CD14-positive monocyte (primary cell): ENCODE measurements around the gene HOXD12. TPM values are rescaled to one million over a fixed set of nuclear protein-coding genes. Genes with fewer than 3 reads are reported as not detected.

Experiments used
- DNase-seq, 3 donors: peaks; one replicate each; pipeline ENCODE4 v3.0.0-alpha.2; 2011 to 2022
- H2AFZ ChIP-seq: 2 replicates; pipeline ENCODE4 v1.6.0; 2012; ENCODE audit warnings: mild to moderate bottlenecking, low read depth, low read length, inconsistent platforms; ENCODE audit not compliant: insufficient read depth, poor library complexity, severe bottlenecking
- H3K27ac ChIP-seq, 2 donors: 1 replicate in 1 of 2; 2 replicates in 1 of 2; pipeline ENCODE4 v1.5.1; 2012 to 2013; ENCODE audit warnings: low read length in 2 of 2, control low read depth in 1 of 2, inconsistent platforms in 1 of 2, low read depth in 1 of 2, mild to moderate bottlenecking in 1 of 2
- H3K27me3 ChIP-seq, 2 donors: one replicate each; pipeline versions ENCODE4 v1.6.0 to v1.6.1; 2011 to 2013; ENCODE audit warnings: low read length in 2 of 2; ENCODE audit not compliant: control insufficient read depth in 2 of 2, insufficient read depth in 2 of 2
- H3K36me3 ChIP-seq, 2 donors: replicated peaks in 1 of 2; 1 replicate in 1 of 2; 2 replicates in 1 of 2; pipeline versions ENCODE4 v1.5.1 to v1.6.1; 2012 to 2013; ENCODE audit warnings: low read length in 2 of 2, control low read depth in 1 of 2, inconsistent platforms in 1 of 2, mild to moderate bottlenecking in 1 of 2; ENCODE audit not compliant: insufficient read depth in 2 of 2, control insufficient read depth in 1 of 2
- H3K4me1 ChIP-seq, 2 donors: 1 replicate in 1 of 2; 2 replicates in 1 of 2; pipeline versions ENCODE4 v1.5.1 to v1.6.1; 2012 to 2013; ENCODE audit warnings: low read length in 2 of 2, control low read depth in 1 of 2, inconsistent platforms in 1 of 2, mild to moderate bottlenecking in 1 of 2, moderate library complexity in 1 of 2; ENCODE audit not compliant: insufficient read depth in 2 of 2, control insufficient read depth in 1 of 2
- H3K4me2 ChIP-seq: replicated peaks from 2 replicates; pipeline ENCODE3; 2012; ENCODE audit warnings: low read length, moderate library complexity, mild to moderate bottlenecking; ENCODE audit not compliant: poor library complexity, severe bottlenecking; ENCODE audit errors: extremely low read depth
- H3K4me3 ChIP-seq, 3 experiments: fragments of 200-600 bp in 1 of 3; sonication (generic) in 1 of 3; replicated peaks in 1 of 3; 1 replicate in 2 of 3; 2 replicates in 1 of 3; pipeline ENCODE4 v1.5.1; 2011 to 2013; ENCODE audit warnings: low read length in 3 of 3, mild to moderate bottlenecking in 3 of 3, control low read depth in 2 of 3, low read depth in 2 of 3, inconsistent platforms in 1 of 3, moderate library complexity in 1 of 3
- H3K79me2 ChIP-seq: 2 replicates; pipeline ENCODE4 v1.6.0; 2012; ENCODE audit warnings: mild to moderate bottlenecking, control low read depth, inconsistent platforms, low read length, moderate library complexity; ENCODE audit not compliant: insufficient read depth
- H3K9ac ChIP-seq: 2 replicates; pipeline ENCODE4 v1.6.0; 2017; ENCODE audit warnings: low read length, mild to moderate bottlenecking; ENCODE audit not compliant: insufficient read depth, poor library complexity, severe bottlenecking
- H3K9me3 ChIP-seq, 2 donors: replicated peaks in 1 of 2; 1 replicate in 1 of 2; 2 replicates in 1 of 2; pipeline versions ENCODE4 v1.5.1 to v1.6.1; 2012 to 2013; ENCODE audit warnings: low read length in 2 of 2, control low read depth in 1 of 2; ENCODE audit not compliant: control insufficient read depth in 1 of 2, insufficient read depth in 1 of 2
- H4K20me1 ChIP-seq: 2 replicates; pipeline ENCODE4 v1.6.0; 2012; ENCODE audit warnings: mild to moderate bottlenecking, low read length, control low read depth, moderate library complexity; ENCODE audit not compliant: insufficient read depth
- H3K27ac Mint-ChIP-seq, 7 donors: one replicate each; pipeline ENCODE4 v1.8.0; 2020; ENCODE audit warnings: mild to moderate bottlenecking in 7 of 7, mixed read lengths in 7 of 7, moderate library complexity in 6 of 7, inconsistent platforms in 2 of 7
- H3K27me3 Mint-ChIP-seq, 3 donors: one replicate each; pipeline ENCODE4 v1.8.0; 2021 to 2022; ENCODE audit warnings: low read depth in 3 of 3, mild to moderate bottlenecking in 3 of 3, mixed read lengths in 3 of 3, moderate library complexity in 3 of 3, inconsistent platforms in 1 of 3
- H3K36me3 Mint-ChIP-seq, 2 donors: one replicate each; pipeline ENCODE4 v1.8.0; 2020; ENCODE audit warnings: mixed read lengths in 2 of 2, inconsistent platforms in 1 of 2, mild to moderate bottlenecking in 1 of 2
- H3K4me1 Mint-ChIP-seq: one replicate; pipeline ENCODE4 v1.8.0; 2020; ENCODE audit warnings: mild to moderate bottlenecking, mixed read lengths
- H3K4me3 Mint-ChIP-seq, 2 donors: one replicate each; pipeline ENCODE4 v1.8.0; 2020; ENCODE audit warnings: mild to moderate bottlenecking in 2 of 2, mixed read lengths in 2 of 2, moderate library complexity in 1 of 2
- H3K9me3 Mint-ChIP-seq, 7 donors: one replicate each; pipeline ENCODE4 v1.8.0; 2020 to 2022; ENCODE audit warnings: mixed read lengths in 7 of 7, mild to moderate bottlenecking in 6 of 7, moderate library complexity in 6 of 7, inconsistent platforms in 2 of 7
- CTCF ChIP-seq: fragments of 200-600 bp; IDR thresholded peaks from one replicate; pipeline ENCODE4 v1.8.0; 2022; ENCODE audit warnings: antibody characterized with exemption, mild to moderate bottlenecking
- WGBS: methylation state at CpG from one replicate; pipeline ENCODE4 v1.1.5; 2013; ENCODE audit warnings: missing lambda C conversion rate; ENCODE audit not compliant: insufficient coverage; 5-methylcytosine and 5-hydroxymethylcytosine counted together
- intact Hi-C, 2 donors: fragments of 100-400 bp; cut with micrococcal nuclease; formaldehyde crosslinking; loops; one replicate each; pipeline versions ENCODE4 v1.15.0 to v1.15.1; 2023
- polyA plus RNA-seq, 3 donors: library from polyadenylated mRNA; depleted of rRNA in 1 of 3; unstranded in 2 of 3; stranded (reverse) in 1 of 3; fragments of 300-500 nt in 2 of 3; fragments of >200 nt in 1 of 3; fragmentation: Illumina TruSeq in 2 of 3; gene quantifications; 1 replicate in 2 of 3; 2 replicates in 1 of 3; pipeline ENCODE4 v1.2.3, GENCODE V29; 2012 to 2021

The HOXD12 gene
- polyA plus RNA-seq, 3 donors, result not detected

- Histone ChIP-seq H3K9ac (no peak overlapping the region), H3K4me3 (no peak overlapping the region), H3K36me3 (no peaks in the 10 kb centered on the region), H3K79me2 (no peaks in the 10 kb centered on the region), H3K27me3 (peaks cover 91 to 94% of the 10 kb centered on the region in 2 donors), H3K4me1 (peaks cover 14 to 22% of the 10 kb centered on the region in 2 donors), H4K20me1 (no peaks in the 10 kb centered on the region), H3K27ac (no peak overlapping the region), H2AFZ (no peak overlapping the region), H3K9me3 (peaks cover 0 to 84% of the 10 kb centered on the region in 2 donors), H3K4me2 (no peak overlapping the region)
- Mint-ChIP-seq H3K36me3 (peaks cover 0 to 19% of the 10 kb centered on the region in 2 donors), H3K4me1 (peaks cover 26% of the 10 kb centered on the region), H3K4me3 (peak overlapping the region in 1 of 2 donors; percentile 98), H3K27me3 (peaks cover 93 to 98% (median 95%) of the 10 kb centered on the region in 3 donors), H3K9me3 (peaks cover 0 to 43% (median 28%) of the 10 kb centered on the region in 7 donors), H3K27ac (no peak overlapping the region)
- TF ChIP-seq CTCF, result no peak
- 63% methylated on average over 1 of the region's 5 CpGs for WGBS
- no peak for DNase-seq
- intact Hi-C loops, result loop anchor here (10.0 kb wide), 2 partner anchors 406 to 1756 kb away; partner anchors contain the start of gene SP9 (in 1 of the 2)
Measured at GRCh38 chr2:176090862-176091261, 8.7 kb upstream of the HOXD12 start.

- Histone ChIP-seq H3K27me3 (peaks cover 91 to 94% of the 10 kb centered on the region in 2 donors), H3K79me2 (no peaks in the 10 kb centered on the region), H3K4me3 (no peak overlapping the region), H4K20me1 (no peaks in the 10 kb centered on the region), H2AFZ (no peak overlapping the region), H3K27ac (no peak overlapping the region), H3K9me3 (peaks cover 0 to 81% of the 10 kb centered on the region in 2 donors), H3K9ac (no peak overlapping the region), H3K4me2 (peak overlapping the region; percentile 2), H3K36me3 (no peaks in the 10 kb centered on the region), H3K4me1 (peaks cover 17 to 24% of the 10 kb centered on the region in 2 donors)
- peaks cover 0 to 19% of the 10 kb centered on the region in 2 donors for H3K36me3 Mint-ChIP-seq
- WGBS, result 4% methylated on average over 29 of the region's 31 CpGs
- H3K4me3 Mint-ChIP-seq, result peak overlapping the region in 1 of 2 donors; percentile 98
- peaks cover 0 to 42% (median 25%) of the 10 kb centered on the region in 7 donors for H3K9me3 Mint-ChIP-seq
- peaks cover 92 to 97% (median 95%) of the 10 kb centered on the region in 3 donors for H3K27me3 Mint-ChIP-seq
- intact Hi-C loops, result loop anchor here (10.0 kb wide), 2 partner anchors 407 to 1757 kb away; partner anchors contain the start of gene SP9 (in 1 of the 2)
- H3K4me1 Mint-ChIP-seq, result peaks cover 27% of the 10 kb centered on the region
- no peak for DNase-seq
- peak overlapping the region in 1 of 7 donors; percentile 57 for H3K27ac Mint-ChIP-seq
- no peak for TF ChIP-seq CTCF
Measured at GRCh38 chr2:176091329-176092258, 8.0 kb upstream of the HOXD12 start.
